ENCODE data around the gene ODAD4. TPM values are rescaled to one million over a fixed set of nuclear protein-coding genes. Genes with fewer than 3 reads are reported as not detected.

The ODAD4 gene
- total RNA-seq, 1 donor from 2014 or later = 6.3 TPM

GRCh38 chr17:41976142-41976768 is 45.8 kb downstream of the ODAD4 start:
- peaks cover 5% of the 10 kb centered on the region for H3K4me1 Mint-ChIP-seq (ENCODE audit: low read depth)
- H3K36me3 Mint-ChIP-seq (ENCODE audit: insufficient read depth) = peaks cover 31% of the 10 kb centered on the region
- no peak overlapping the region for H3K4me3 Mint-ChIP-seq (ENCODE audit: low read depth)
- H3K27me3 Mint-ChIP-seq = no peaks in the 10 kb centered on the region
- no peaks in the 10 kb centered on the region for H3K9me3 Mint-ChIP-seq (ENCODE audit: low read depth)
- H3K27ac Mint-ChIP-seq = no peak overlapping the region
- no peak for TF ChIP-seq CTCF (IDR thresholded peaks at IDR 0.05; ENCODE audit: unreplicated experiment)
- no peak for DNase-seq (ENCODE audit: low spot score, unreplicated experiment)

GRCh38 chr17:41977991-41978390 is 47.6 kb downstream of the ODAD4 start:
- DNase-seq (ENCODE audit: low spot score, unreplicated experiment) = no peak
- Mint-ChIP-seq H3K27me3 (no peaks in the 10 kb centered on the region), H3K36me3 (ENCODE audit: insufficient read depth) (peaks cover 39% of the 10 kb centered on the region), H3K4me1 (ENCODE audit: low read depth) (peaks cover 2% of the 10 kb centered on the region), H3K4me3 (ENCODE audit: low read depth) (no peak overlapping the region), H3K9me3 (ENCODE audit: low read depth) (no peaks in the 10 kb centered on the region), H3K27ac (peak overlapping the region; percentile 85)
- no peak for TF ChIP-seq CTCF (IDR thresholded peaks at IDR 0.05; ENCODE audit: unreplicated experiment)

GRCh38 chr17:41982026-41982760 is 51.8 kb downstream of the ODAD4 start:
- no peak for TF ChIP-seq CTCF (IDR thresholded peaks at IDR 0.05; ENCODE audit: unreplicated experiment)
- H3K9me3 Mint-ChIP-seq (ENCODE audit: low read depth) = no peaks in the 10 kb centered on the region
- H3K27ac Mint-ChIP-seq = no peak overlapping the region
- DNase-seq (ENCODE audit: low spot score, unreplicated experiment) = no peak
- no peak overlapping the region for H3K4me3 Mint-ChIP-seq (ENCODE audit: low read depth)
- peaks cover 33% of the 10 kb centered on the region for H3K36me3 Mint-ChIP-seq (ENCODE audit: insufficient read depth)
- no peaks in the 10 kb centered on the region for H3K27me3 Mint-ChIP-seq
- no peaks in the 10 kb centered on the region for H3K4me1 Mint-ChIP-seq (ENCODE audit: low read depth)

- no peak overlapping the region for H3K4me3 Mint-ChIP-seq (ENCODE audit: low read depth)
- no peaks in the 10 kb centered on the region for H3K27me3 Mint-ChIP-seq
- no peaks in the 10 kb centered on the region for H3K4me1 Mint-ChIP-seq (ENCODE audit: low read depth)
- no peak for DNase-seq (ENCODE audit: low spot score, unreplicated experiment)
- H3K9me3 Mint-ChIP-seq (ENCODE audit: low read depth) = no peaks in the 10 kb centered on the region
- H3K36me3 Mint-ChIP-seq (ENCODE audit: insufficient read depth) = peaks cover 32% of the 10 kb centered on the region
- no peak for TF ChIP-seq CTCF (IDR thresholded peaks at IDR 0.05; ENCODE audit: unreplicated experiment)
- H3K27ac Mint-ChIP-seq = no peak overlapping the region
Observed at GRCh38 chr17:41984454-41984853, 54.0 kb downstream of the ODAD4 start.

DNA sequence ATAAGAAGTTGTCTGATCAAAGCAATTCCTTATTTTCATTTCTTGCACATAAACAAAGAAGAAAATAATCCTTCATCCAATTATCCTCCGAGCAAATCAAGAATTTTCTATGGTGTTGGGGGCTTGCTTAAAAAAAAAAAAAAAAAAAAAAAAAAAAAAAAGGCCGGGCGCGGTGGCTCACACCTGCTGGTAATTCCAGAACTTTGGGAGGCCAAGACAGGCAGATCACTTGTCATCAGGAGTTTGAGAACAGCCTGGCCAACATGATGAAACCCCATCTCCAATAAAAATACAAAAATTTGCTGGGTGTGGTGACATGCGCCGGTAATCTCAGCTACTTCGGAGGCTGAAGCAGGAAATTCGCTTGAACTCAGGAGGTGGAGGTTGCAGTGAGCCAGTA is 55.5 kb downstream of the ODAD4 start:
- Mint-ChIP-seq H3K9me3 (ENCODE audit: low read depth) (no peaks in the 10 kb centered on the region), H3K4me1 (ENCODE audit: low read depth) (peaks cover 3% of the 10 kb centered on the region), H3K27ac (no peak overlapping the region), H3K36me3 (ENCODE audit: insufficient read depth) (peaks cover 28% of the 10 kb centered on the region), H3K4me3 (ENCODE audit: low read depth) (no peak overlapping the region), H3K27me3 (no peaks in the 10 kb centered on the region)
- no peak for TF ChIP-seq CTCF (IDR thresholded peaks at IDR 0.05; ENCODE audit: unreplicated experiment)
- DNase-seq (ENCODE audit: low spot score, unreplicated experiment) = no peak
